ENCODE measurements around the gene C15orf61.

Gene C15orf61

GRCh38 chr15:67554580-67554979 lies 33.6 kb downstream of the C15orf61 start:
- no peak for DNase-seq

- DNase-seq: no peak
These were observed 36.1 kb downstream of the C15orf61 start for GRCh38 chr15:67556976-67557570.

GRCh38 chr15:67558502-67558901 lies 37.6 kb downstream of the C15orf61 start:
- DNase-seq: no peak

- no peak for DNase-seq
These were observed 38.2 kb downstream of the C15orf61 start for GRCh38 chr15:67559158-67559557.

GRCh38 chr15:67559576-67559975 lies 38.6 kb downstream of the C15orf61 start:
- no peak for DNase-seq

GRCh38 chr15:67560320-67560719 lies 39.4 kb downstream of the C15orf61 start:
- no peak for DNase-seq

GRCh38 chr15:67563092-67563491 lies 42.2 kb downstream of the C15orf61 start:
- DNase-seq: no peak

GRCh38 chr15:67564021-67564967 lies 43.4 kb downstream of the C15orf61 start:
- DNase-seq: no peak

- no peak for DNase-seq
These were observed 44.0 kb downstream of the C15orf61 start for GRCh38 chr15:67564968-67565345.

GRCh38 chr15:67569668-67570067 lies 48.7 kb downstream of the C15orf61 start:
- no peak for DNase-seq

GRCh38 chr15:67570875-67571647 lies 50.1 kb downstream of the C15orf61 start:
- no peak for DNase-seq

- DNase-seq: no peak
These were observed 50.9 kb downstream of the C15orf61 start for GRCh38 chr15:67571648-67572415.

- DNase-seq: no peak
These were observed 52.3 kb downstream of the C15orf61 start for GRCh38 chr15:67573194-67573593.

GRCh38 chr15:67575039-67575502 lies 54.1 kb downstream of the C15orf61 start:
- no peak for DNase-seq

GRCh38 chr15:67578020-67578600 lies 57.2 kb downstream of the C15orf61 start:
- DNase-seq: no peak

GRCh38 chr15:67579164-67579563 lies 58.2 kb downstream of the C15orf61 start:
- no peak for DNase-seq

Measured in NCI-H146 (cell line).